A673 (cell line): Measurements from ENCODE around the gene LRGUK. TPM values are rescaled to one million over a fixed set of nuclear protein-coding genes. Genes with fewer than 3 reads are reported as not detected.

Experiments used
- BruUV-seq: library from RNA; stranded (reverse); fragments of 400-500 nt; replicated peaks from 2 replicates; lab custom pipeline; 2021; lab: Mats Ljungman, UMichigan
- CTCF ChIA-PET: fragments of 300-600 bp; sonication (Branson Sonifier 250); formaldehyde crosslinking; loops from one replicate; lab custom pipeline; 2022; ENCODE audit warnings: antibody characterized with exemption; lab: Charles Lee
- POLR2A ChIA-PET: fragments of 300-600 bp; sonication (Branson Sonifier 250); formaldehyde crosslinking; loops from one replicate; lab custom pipeline; 2022; ENCODE audit warnings: antibody characterized with exemption; ENCODE audit not compliant: low non-redundant PET; lab: Charles Lee
- DNase-seq: peaks from one replicate; pipeline ENCODE4 v3.0.0-alpha.2; 2015; ENCODE audit warnings: low spot score
- H3K27ac ChIP-seq: fragments of 200-600 bp; sonication (generic); 2 replicates; pipeline ENCODE4 v1.5.1; 2016; ENCODE audit warnings: mixed run types, low read depth, mild to moderate bottlenecking, mixed read lengths, antibody characterized with exemption, low read length; ENCODE audit not compliant: poor library complexity, severe bottlenecking
- H3K27me3 ChIP-seq: fragments of 200-600 bp; sonication (generic); replicated peaks from 2 replicates; pipeline ENCODE4 v1.6.1; 2017; ENCODE audit warnings: mixed run types, low read depth, mild to moderate bottlenecking, mixed read lengths, antibody characterized with exemption, low read length; ENCODE audit not compliant: insufficient read depth, poor library complexity
- H3K36me3 ChIP-seq: fragments of 200-600 bp; sonication (generic); 2 replicates; pipeline ENCODE4 v1.6.1; 2016; ENCODE audit warnings: mixed run types, mild to moderate bottlenecking, mixed read lengths, antibody characterized with exemption, low read length; ENCODE audit not compliant: insufficient read depth, poor library complexity, severe bottlenecking
- H3K4me1 ChIP-seq: fragments of 200-600 bp; sonication (generic); 2 replicates; pipeline ENCODE4 v1.6.1; 2017; ENCODE audit warnings: mixed run types, mild to moderate bottlenecking, mixed read lengths, antibody characterized with exemption, low read length; ENCODE audit not compliant: insufficient read depth, poor library complexity, severe bottlenecking
- H3K4me3 ChIP-seq: fragments of 200-600 bp; sonication (generic); 2 replicates; pipeline ENCODE4 v1.5.1; 2016; ENCODE audit warnings: low read depth, mixed run types, mild to moderate bottlenecking, mixed read lengths, low read length; ENCODE audit not compliant: poor library complexity, severe bottlenecking
- H3K9me3 ChIP-seq: fragments of 200-600 bp; sonication (generic); 2 replicates; pipeline ENCODE4 v1.6.1; 2016; ENCODE audit warnings: mixed run types, low read depth, mild to moderate bottlenecking, mixed read lengths, antibody characterized with exemption, low read length; ENCODE audit not compliant: poor library complexity, severe bottlenecking
- CTCF ChIP-seq: fragments of 300-800, 200-600 bp; sonication (generic); conservative IDR thresholded peaks from 2 replicates; pipeline ENCODE4 v1.5.1; 2017; ENCODE audit warnings: low read depth, mild to moderate bottlenecking, antibody characterized with exemption, low read length, moderate library complexity, mixed read lengths
- EZH2 ChIP-seq: fragments of 200-600 bp; sonication (generic); IDR thresholded peaks from 2 replicates; pipeline ENCODE4 v1.6.1; 2017; ENCODE audit warnings: borderline replicate concordance, low read depth, mild to moderate bottlenecking, mixed read lengths, antibody characterized with exemption, low read length; ENCODE audit not compliant: poor library complexity, severe bottlenecking
- intact Hi-C: fragments of 100-400 bp; cut with micrococcal nuclease; formaldehyde crosslinking; loops from one replicate; pipeline ENCODE4 v1.10.0; 2022; ENCODE audit not compliant: unreplicated experiment
- total RNA-seq: library from RNA; stranded (reverse); gene quantifications from 2 replicates; pipeline ENCODE4 v1.2.3, GENCODE V29; 2021

LRGUK gene
- total RNA-seq, 1 experiment from 2014 or later, result 0.54 TPM

- ChIA-PET POLR2A (no interaction called here), CTCF (no interaction called here)
- intact Hi-C loops, result no loop called here
- H3K9me3 ChIP-seq, result no peaks in the 10 kb centered on the region
- no TSS peak for BruUV-seq
- H3K4me1 ChIP-seq, result no peaks in the 10 kb centered on the region
- peaks cover 30% of the 10 kb centered on the region for H3K36me3 ChIP-seq
- no peak for DNase-seq
- H3K27ac ChIP-seq, result no peak overlapping the region
- TF ChIP-seq CTCF, result no peak
- no peak for TF ChIP-seq EZH2
- no peak overlapping the region for H3K4me3 ChIP-seq
- H3K27me3 ChIP-seq, result no peaks in the 10 kb centered on the region
These were observed 175.0 kb downstream of the LRGUK start for GRCh38 chr7:134302120-134302519.

GRCh38 chr7:134307320-134307719 lies 180.2 kb downstream of the LRGUK start:
- Histone ChIP-seq H3K4me1 (no peaks in the 10 kb centered on the region), H3K4me3 (no peak overlapping the region), H3K27ac (no peak overlapping the region), H3K9me3 (no peaks in the 10 kb centered on the region), H3K27me3 (no peaks in the 10 kb centered on the region), H3K36me3 (peaks cover 3% of the 10 kb centered on the region)
- CTCF ChIA-PET, result no interaction called here
- intact Hi-C loops, result no loop called here
- BruUV-seq, result no TSS peak
- no peak for TF ChIP-seq CTCF
- TF ChIP-seq EZH2, result no peak
- no peak for DNase-seq
- POLR2A ChIA-PET, result no interaction called here

DNA sequence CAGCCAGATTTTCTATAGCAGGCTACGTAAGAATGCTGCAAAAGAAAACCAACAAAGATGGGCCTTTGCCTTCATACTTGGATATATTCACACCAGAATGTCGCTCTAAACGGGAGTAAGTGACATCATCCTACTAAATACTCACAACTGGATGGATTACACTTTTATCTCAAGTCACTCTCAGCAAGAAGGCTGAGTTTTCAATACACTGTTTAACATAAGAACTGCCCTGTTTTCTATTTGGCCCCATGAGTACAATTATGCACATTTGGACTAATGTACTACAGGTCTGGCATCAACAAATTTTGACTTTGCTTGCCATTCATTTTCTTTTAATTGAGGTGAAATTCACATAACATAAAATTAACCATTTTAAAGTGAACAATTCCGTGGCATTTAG lies 181.4 kb downstream of the LRGUK start:
- ChIA-PET POLR2A (no interaction called here), CTCF (no interaction called here)
- no peak for DNase-seq
- Histone ChIP-seq H3K36me3 (peaks cover 3% of the 10 kb centered on the region), H3K9me3 (no peaks in the 10 kb centered on the region), H3K27ac (no peak overlapping the region), H3K27me3 (no peaks in the 10 kb centered on the region), H3K4me1 (no peaks in the 10 kb centered on the region), H3K4me3 (no peak overlapping the region)
- BruUV-seq, result no TSS peak
- TF ChIP-seq CTCF (no peak), EZH2 (no peak)
- intact Hi-C loops, result no loop called here
